HEK293 (cell line): ENCODE measurements around the gene NEURL4.

Source experiments
- CTCF ChIA-PET: fragments of 350-600 bp; formaldehyde crosslinking; extraction: SDS; loops from one replicate; lab custom pipeline; 2021; ENCODE audit warnings: antibody characterized with exemption; lab: Yijun Ruan, JAX
- POLR2A ChIA-PET: fragments of 300-600 bp; formaldehyde crosslinking; extraction: SDS; loops from one replicate; lab custom pipeline; 2020; ENCODE audit warnings: antibody characterized with exemption, inconsistent platforms; lab: Yijun Ruan, JAX
- H3K27ac ChIP-seq: fragments of 200-500 bp; sonication (Bioruptor generic); 2 replicates; pipeline ENCODE4 v1.5.1; 2014; ENCODE audit warnings: low read depth, low read length, control low read depth, inconsistent platforms; ENCODE audit errors: extremely low read depth
- H3K36me3 ChIP-seq, 2 experiments: fragments of 200-500 bp in 1 of 2; sonication (Bioruptor generic) in 1 of 2; 1 replicate in 1 of 2; 2 replicates in 1 of 2; pipeline ENCODE4 v1.5.1; 2014 to 2017; ENCODE audit warnings: inconsistent platforms in 2 of 2, low read length in 2 of 2; ENCODE audit not compliant: control insufficient read depth in 2 of 2, insufficient read depth in 1 of 2
- H3K4me1 ChIP-seq: fragments of 200-500 bp; sonication (Bioruptor generic); 2 replicates; pipeline ENCODE4 v1.5.1; 2014; ENCODE audit warnings: mild to moderate bottlenecking, low read length, inconsistent platforms; ENCODE audit not compliant: control insufficient read depth, insufficient read depth
- H3K4me3 ChIP-seq: 2 replicates; pipeline ENCODE4 v1.5.1; 2011; ENCODE audit warnings: low read depth, mild to moderate bottlenecking, control low read depth, low read length, moderate library complexity
- H3K9me3 ChIP-seq: fragments of 200-500 bp; sonication (Bioruptor generic); 2 replicates; pipeline ENCODE4 v1.5.1; 2014; ENCODE audit warnings: low read depth, low read length, inconsistent platforms; ENCODE audit not compliant: control insufficient read depth, insufficient read depth
- BCL11A ChIP-seq: fragments of 450-650 bp; formaldehyde crosslinking; IDR thresholded peaks from 2 replicates; pipeline ENCODE4 v1.5.1; 2016; ENCODE audit warnings: low read depth, missing biosample characterization, missing genetic modification characterization
- EGR2 ChIP-seq: fragments of 450-650 bp; formaldehyde crosslinking; IDR thresholded peaks from 2 replicates; pipeline ENCODE4 v1.5.1; 2016; ENCODE audit warnings: low read depth, missing biosample characterization, missing genetic modification characterization
- GLIS1 ChIP-seq: fragments of 450-650 bp; formaldehyde crosslinking; IDR thresholded peaks from 2 replicates; pipeline ENCODE4 v1.5.1; 2016; ENCODE audit warnings: missing biosample characterization, missing genetic modification characterization
- HOXC10 ChIP-seq: sonication (generic); formaldehyde crosslinking; IDR thresholded peaks from 2 replicates; pipeline ENCODE4 v1.8.1; 2023; ENCODE audit warnings: mild to moderate bottlenecking, missing genetic modification reagents
- KLF1 ChIP-seq: fragments of 450-650 bp; formaldehyde crosslinking; IDR thresholded peaks from 2 replicates; pipeline ENCODE4 v1.5.1; 2016; ENCODE audit warnings: missing biosample characterization, missing genetic modification characterization
- MYNN ChIP-seq: fragments of 450-650 bp; formaldehyde crosslinking; IDR thresholded peaks from 2 replicates; pipeline ENCODE4 v1.5.1; 2016; ENCODE audit warnings: missing biosample characterization, missing genetic modification characterization, borderline replicate concordance
- SALL2 ChIP-seq: fragments of 450-650 bp; formaldehyde crosslinking; IDR thresholded peaks from 2 replicates; pipeline ENCODE4 v1.5.0; 2017; ENCODE audit warnings: missing biosample characterization, mild to moderate bottlenecking, missing genetic modification characterization, borderline replicate concordance
- SCRT1 ChIP-seq: fragments of 450-650 bp; formaldehyde crosslinking; IDR thresholded peaks from 2 replicates; pipeline ENCODE4 v1.5.1; 2016; ENCODE audit warnings: missing biosample characterization, missing genetic modification characterization, borderline replicate concordance
- SP3 ChIP-seq: fragments of 450-650 bp; formaldehyde crosslinking; IDR thresholded peaks from 2 replicates; pipeline ENCODE4 v1.5.1; 2016; ENCODE audit warnings: missing biosample characterization, missing genetic modification characterization
- SP7 ChIP-seq: fragments of 450-650 bp; formaldehyde crosslinking; IDR thresholded peaks from 2 replicates; pipeline ENCODE4 v1.5.1; 2016; ENCODE audit warnings: missing biosample characterization, missing genetic modification characterization
- ZBTB20 ChIP-seq: fragments of 450-650 bp; formaldehyde crosslinking; IDR thresholded peaks from 2 replicates; pipeline ENCODE4 v1.5.1; 2016; ENCODE audit warnings: missing biosample characterization, missing genetic modification characterization
- ZFHX2 ChIP-seq: fragments of 450-650 bp; formaldehyde crosslinking; conservative IDR thresholded peaks from 2 replicates; pipeline ENCODE4 v1.5.1; 2016; ENCODE audit warnings: missing biosample characterization, missing genetic modification characterization
- ZIC2 ChIP-seq: fragments of 450-650 bp; formaldehyde crosslinking; IDR thresholded peaks from 2 replicates; pipeline ENCODE4 v1.5.1; 2016; ENCODE audit warnings: missing biosample characterization, missing genetic modification characterization
- ZNF114 ChIP-seq: fragments of 450-650 bp; formaldehyde crosslinking; IDR thresholded peaks from 2 replicates; pipeline ENCODE4 v1.5.0; 2017; ENCODE audit warnings: missing biosample characterization, missing genetic modification characterization
- ZNF19 ChIP-seq: fragments of 450-650 bp; formaldehyde crosslinking; IDR thresholded peaks from 2 replicates; pipeline ENCODE4; 2016; ENCODE audit warnings: missing biosample characterization, missing genetic modification characterization, low read depth
- ZNF202 ChIP-seq: fragments of 450-650 bp; formaldehyde crosslinking; IDR thresholded peaks from 2 replicates; pipeline ENCODE4 v1.5.1; 2016; ENCODE audit warnings: missing biosample characterization, missing genetic modification characterization, borderline replicate concordance
- ZNF211 ChIP-seq: fragments of 450-650 bp; formaldehyde crosslinking; IDR thresholded peaks from 2 replicates; pipeline ENCODE4 v1.5.1; 2016; ENCODE audit warnings: low read depth, missing biosample characterization, missing genetic modification characterization
- ZNF391 ChIP-seq: fragments of 450-650 bp; formaldehyde crosslinking; IDR thresholded peaks from 2 replicates; pipeline ENCODE4 v1.5.1; 2016; ENCODE audit warnings: low read depth, missing biosample characterization, missing genetic modification characterization, borderline replicate concordance
- ZNF423 ChIP-seq: fragments of 450-650 bp; formaldehyde crosslinking; IDR thresholded peaks from 2 replicates; pipeline ENCODE4 v1.5.1; 2016; ENCODE audit warnings: missing biosample characterization, missing genetic modification characterization
- ZNF600 ChIP-seq: fragments of 450-650 bp; formaldehyde crosslinking; IDR thresholded peaks from 2 replicates; pipeline ENCODE4 v1.5.1; 2016; ENCODE audit warnings: missing biosample characterization, missing genetic modification characterization
- ZNF623 ChIP-seq: fragments of 450-650 bp; formaldehyde crosslinking; IDR thresholded peaks from 2 replicates; pipeline ENCODE4 v1.5.1; 2016; ENCODE audit warnings: missing biosample characterization, missing genetic modification characterization
- ZNF624 ChIP-seq: fragments of 450-650 bp; formaldehyde crosslinking; IDR thresholded peaks from 2 replicates; pipeline ENCODE4 v1.5.1; 2017; ENCODE audit warnings: missing biosample characterization, missing genetic modification characterization
- ZNF830 ChIP-seq: fragments of 450-650 bp; IDR thresholded peaks from 2 replicates; pipeline ENCODE4 v1.5.0; 2018; ENCODE audit warnings: missing biosample characterization, missing genetic modification characterization, low read depth, mild to moderate bottlenecking, moderate library complexity
- TF ChIP-seq, protein P1 (sequence below): fragments of 450-650 bp; formaldehyde crosslinking; IDR thresholded peaks from 2 replicates; pipeline ENCODE4 v1.5.1; 2017; ENCODE audit warnings: missing biosample characterization, mild to moderate bottlenecking, missing genetic modification characterization, moderate library complexity
- TF ChIP-seq, protein P2 (sequence below): fragments of 450-650 bp; formaldehyde crosslinking; IDR thresholded peaks from 2 replicates; pipeline ENCODE4 v1.5.1; 2016; ENCODE audit warnings: missing biosample characterization, missing genetic modification characterization, borderline replicate concordance

NEURL4 gene

DNA sequence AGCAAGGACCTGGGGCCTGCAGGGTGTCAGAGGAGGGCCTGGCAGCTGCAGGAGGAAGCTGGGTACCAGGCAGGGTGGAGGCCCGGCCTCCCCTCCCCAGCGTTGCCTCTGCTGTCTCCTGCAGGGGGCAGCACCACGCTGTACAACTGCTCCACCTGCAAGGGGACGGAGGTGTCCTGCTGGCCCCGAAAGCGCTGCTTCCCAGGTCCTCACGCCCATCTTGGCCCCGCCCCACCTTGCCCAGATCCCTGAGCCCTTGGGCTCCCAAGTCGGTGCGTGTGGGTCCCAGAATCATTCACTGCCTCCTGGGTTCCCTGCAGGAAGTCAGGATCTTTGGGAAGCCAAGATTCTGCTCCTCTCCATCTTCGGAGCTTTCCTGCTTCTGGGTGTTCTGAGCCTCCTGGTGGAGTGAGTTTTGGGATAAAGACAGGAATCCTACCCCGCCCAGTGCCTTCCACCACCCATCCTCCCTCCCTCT is 27.0 kb upstream of the NEURL4 start (continued):
- TF ChIP-seq, protein P1, sequence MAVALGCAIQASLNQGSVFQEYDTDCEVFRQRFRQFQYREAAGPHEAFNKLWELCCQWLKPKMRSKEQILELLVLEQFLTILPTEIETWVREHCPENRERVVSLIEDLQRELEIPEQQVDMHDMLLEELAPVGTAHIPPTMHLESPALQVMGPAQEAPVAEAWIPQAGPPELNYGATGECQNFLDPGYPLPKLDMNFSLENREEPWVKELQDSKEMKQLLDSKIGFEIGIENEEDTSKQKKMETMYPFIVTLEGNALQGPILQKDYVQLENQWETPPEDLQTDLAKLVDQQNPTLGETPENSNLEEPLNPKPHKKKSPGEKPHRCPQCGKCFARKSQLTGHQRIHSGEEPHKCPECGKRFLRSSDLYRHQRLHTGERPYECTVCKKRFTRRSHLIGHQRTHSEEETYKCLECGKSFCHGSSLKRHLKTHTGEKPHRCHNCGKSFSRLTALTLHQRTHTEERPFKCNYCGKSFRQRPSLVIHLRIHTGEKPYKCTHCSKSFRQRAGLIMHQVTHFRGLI, result no peak
- no peak for TF ChIP-seq ZNF624 (tag by site-specific recombination)
- TF ChIP-seq ZNF202 (tag by site-specific recombination), result no peak
- no peak for TF ChIP-seq ZNF423
- peak; percentile 75 for TF ChIP-seq SP3
- TF ChIP-seq, protein P2, sequence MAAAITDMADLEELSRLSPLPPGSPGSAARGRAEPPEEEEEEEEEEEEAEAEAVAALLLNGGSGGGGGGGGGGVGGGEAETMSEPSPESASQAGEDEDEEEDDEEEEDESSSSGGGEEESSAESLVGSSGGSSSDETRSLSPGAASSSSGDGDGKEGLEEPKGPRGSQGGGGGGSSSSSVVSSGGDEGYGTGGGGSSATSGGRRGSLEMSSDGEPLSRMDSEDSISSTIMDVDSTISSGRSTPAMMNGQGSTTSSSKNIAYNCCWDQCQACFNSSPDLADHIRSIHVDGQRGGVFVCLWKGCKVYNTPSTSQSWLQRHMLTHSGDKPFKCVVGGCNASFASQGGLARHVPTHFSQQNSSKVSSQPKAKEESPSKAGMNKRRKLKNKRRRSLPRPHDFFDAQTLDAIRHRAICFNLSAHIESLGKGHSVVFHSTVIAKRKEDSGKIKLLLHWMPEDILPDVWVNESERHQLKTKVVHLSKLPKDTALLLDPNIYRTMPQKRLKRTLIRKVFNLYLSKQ (tag by site-specific recombination), result no peak
- peak; percentile 73 for TF ChIP-seq GLIS1 (tag by site-specific recombination)
- TF ChIP-seq BCL11A (tag by site-specific recombination), result 0 out of 2 replicates have a peak, but pooled peaks have one; percentile 18
- TF ChIP-seq ZNF830, result no peak

DNA sequence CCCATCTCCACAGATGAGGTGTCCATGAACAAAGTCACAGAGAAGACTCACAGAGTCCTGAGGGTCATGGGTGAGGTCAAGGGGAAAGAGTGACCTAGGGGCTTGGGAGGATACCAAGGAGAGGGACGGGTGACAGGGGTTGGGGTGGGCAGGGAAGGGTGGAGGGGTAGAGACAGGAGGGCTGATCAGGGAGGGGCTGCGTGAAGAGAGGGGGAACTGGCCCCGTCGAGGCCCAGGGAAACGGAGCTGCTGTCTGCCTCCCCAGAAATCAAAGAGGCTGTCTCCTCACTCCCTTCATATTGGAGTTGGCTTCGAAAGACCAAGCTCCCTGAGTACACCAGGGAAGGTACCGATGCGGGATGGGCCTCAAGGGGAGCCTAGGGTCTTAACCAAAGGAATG is 26.4 kb upstream of the NEURL4 start:
- H3K4me3 ChIP-seq, result no peak overlapping the region
- no peak overlapping the region for H3K27ac ChIP-seq
- H3K36me3 ChIP-seq, result no peaks in the 10 kb centered on the region
- no peaks in the 10 kb centered on the region for H3K9me3 ChIP-seq
- TF ChIP-seq ZNF114 (tag by site-specific recombination) (no peak), ZNF623 (no peak)
- POLR2A ChIA-PET, result interaction anchor here (0.6 to 3.4 kb wide), 12 partner anchors 26 to 228 kb away, joined by 3 to 29 read pairs (median 4); partner anchors contain the start of genes CHRNB1, MPDU1, PLSCR3 and TMEM256
- CTCF ChIA-PET, result interaction anchor here (0.6 to 4.3 kb wide), 47 partner anchors 9 to 1881 kb away, joined by 3 to 87 read pairs (median 6); partner anchors contain the start of genes ACAP1, CHRNB1, FGF11 and NEURL4
- peaks cover 9% of the 10 kb centered on the region for H3K4me1 ChIP-seq

DNA sequence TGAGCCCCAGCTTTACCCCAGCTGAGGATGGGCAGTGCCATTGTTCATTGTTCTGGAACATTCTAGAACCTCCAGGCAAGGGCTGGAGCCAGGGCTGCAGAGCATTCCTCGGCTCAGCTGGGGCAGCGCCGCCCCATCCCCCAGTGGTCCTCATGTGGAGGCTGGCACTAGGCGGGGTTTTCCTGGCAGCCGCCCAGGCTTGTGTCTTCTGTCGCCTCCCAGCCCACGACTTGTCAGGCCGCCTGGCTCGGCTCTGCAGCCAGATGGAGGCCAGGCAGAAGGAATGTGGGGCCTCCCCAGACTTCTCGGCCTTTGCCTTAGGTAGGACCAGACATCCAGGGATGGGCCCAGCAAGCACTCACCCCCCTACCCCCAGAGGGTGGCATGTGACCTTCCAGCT is 25.9 kb upstream of the NEURL4 start, which contains the start of gene TMEM95:
TMEM95 (plus strand) TSS at position 104 of the 400 bp plus-strand sequence; CDS start at position 153, 49 bp downstream.
- no peak for TF ChIP-seq HOXC10
- no peak for TF ChIP-seq MYNN (tag by site-specific recombination)
- TF ChIP-seq ZFHX2, result peak; percentile 52
- peak; percentile 32; the same call in 1 of the 2 replicates for TF ChIP-seq EGR2
- CTCF ChIA-PET, result interaction anchor here (0.7 to 4.3 kb wide), 26 partner anchors 10 to 204 kb away, joined by 3 to 87 read pairs (median 8); partner anchors contain the start of genes CHRNB1, FGF11, NEURL4 and SENP3
- no peaks in the 10 kb centered on the region for H3K36me3 ChIP-seq
- H3K9me3 ChIP-seq, result no peaks in the 10 kb centered on the region
- POLR2A ChIA-PET, result interaction anchor here (0.6 to 3.4 kb wide), 9 partner anchors 25 to 206 kb away, joined by 3 to 29 read pairs (median 6); partner anchors contain the start of genes CHRNB1, PLSCR3 and TMEM256
- no peak within 1 kb of the TSS for H3K27ac ChIP-seq
- peaks cover 11% of the 10 kb centered on the region for H3K4me1 ChIP-seq
- H3K4me3 ChIP-seq, result no peak within 1 kb of the TSS

DNA sequence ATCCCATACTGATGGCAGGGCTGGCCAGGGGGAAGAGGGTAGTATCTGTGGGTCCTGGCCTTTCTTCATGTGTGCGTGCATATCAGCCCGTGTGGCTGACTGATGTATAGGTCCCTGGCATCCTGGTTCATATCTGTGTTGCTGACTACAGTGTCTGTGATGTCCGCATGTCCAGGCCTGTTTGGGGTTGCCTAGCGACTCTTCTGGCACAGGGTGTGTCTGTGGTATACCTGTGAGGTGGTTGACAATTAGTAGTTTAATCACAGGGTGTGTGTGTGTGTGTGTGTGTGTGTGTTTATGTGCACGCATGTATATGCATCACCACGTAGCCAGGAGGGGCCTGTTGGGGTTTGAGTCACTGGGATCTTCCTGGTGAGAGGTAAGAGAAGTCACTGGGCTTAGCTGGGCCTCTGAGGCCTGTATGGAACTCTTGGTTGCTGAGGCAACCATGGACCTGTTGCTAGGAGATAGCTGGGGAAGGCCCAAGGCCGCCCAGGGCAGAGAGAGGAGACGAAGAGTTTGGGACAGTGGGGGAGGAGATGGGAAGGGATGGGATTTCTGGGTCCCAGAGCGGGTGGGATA is 25.2 kb upstream of the NEURL4 start:
- Histone ChIP-seq H3K4me3 (no peak overlapping the region), H3K4me1 (peaks cover 14% of the 10 kb centered on the region), H3K36me3 (no peaks in the 10 kb centered on the region), H3K9me3 (no peaks in the 10 kb centered on the region), H3K27ac (no peak overlapping the region)
- ChIA-PET POLR2A (interaction anchor here (0.5 to 3.4 kb wide), 8 partner anchors 40 to 893 kb away, joined by 3 to 29 read pairs (median 6); partner anchors contain the start of genes CTC1, PLSCR3, POLR2A and TMEM256), CTCF (interaction anchor here (0.6 to 4.3 kb wide), 9 partner anchors 11 to 205 kb away, joined by 3 to 87 read pairs (median 4); partner anchors contain the start of genes FGF11, SENP3 and TNFSF13)
- TF ChIP-seq ZBTB20 (tag by site-specific recombination) (peak; percentile 67), MYNN (tag by site-specific recombination) (peak; percentile 99), KLF1 (0 out of 2 replicates have a peak, but pooled peaks have one; percentile 11), ZNF211 (tag by site-specific recombination) (no peak), SCRT1 (tag by site-specific recombination) (peak; percentile 79; the same call in 1 of the 2 replicates), ZIC2 (tag by site-specific recombination) (0 out of 2 replicates have a peak, but pooled peaks have one; percentile 17), ZNF19 (tag by site-specific recombination) (no peak), SALL2 (tag by site-specific recombination) (peak; percentile 69; the same call in 1 of the 2 replicates), ZNF391 (tag by site-specific recombination) (peak; percentile 78; the same call in 1 of the 2 replicates), ZNF600 (peak; percentile 49; the same call in 1 of the 2 replicates), ZNF624 (tag by site-specific recombination) (no peak), SP7 (peak; percentile 80)
